GM18520 (cell line): ENCODE data around the gene PCYOX1L.
"Not testable (repeated sequence)": the region's sequence is repeated elsewhere in the genome, so short reads cannot be mapped to it uniquely, and the experiment has no call there.

Experiments
- ATAC-seq: cut with Tn5 transposase; IDR thresholded peaks from one replicate; pipeline ENCODE4 v1.9.1; 2021; ENCODE audit not compliant: unreplicated experiment

The PCYOX1L gene

DNA sequence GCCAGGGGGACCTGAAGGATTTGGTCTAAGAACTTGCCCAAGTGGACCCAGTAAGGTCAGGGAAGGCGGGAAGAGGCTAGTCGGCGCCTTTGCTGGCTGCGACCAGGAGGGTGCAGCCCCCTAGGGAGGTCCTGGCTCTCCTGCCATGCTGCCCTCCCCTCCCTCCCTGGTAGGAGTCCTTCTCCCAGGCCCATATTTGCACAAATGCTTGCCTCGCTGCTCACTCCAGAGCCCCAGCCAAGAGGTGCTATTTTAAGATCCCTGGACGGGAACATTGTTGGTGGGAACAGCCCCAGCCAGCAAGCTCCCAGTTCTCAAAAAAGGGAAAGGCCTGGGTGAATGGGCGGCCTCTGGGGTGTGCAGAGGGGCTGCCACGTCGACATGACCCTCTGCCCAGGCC is 25.6 kb downstream of the PCYOX1L start:
- ATAC-seq, result no peak

DNA sequence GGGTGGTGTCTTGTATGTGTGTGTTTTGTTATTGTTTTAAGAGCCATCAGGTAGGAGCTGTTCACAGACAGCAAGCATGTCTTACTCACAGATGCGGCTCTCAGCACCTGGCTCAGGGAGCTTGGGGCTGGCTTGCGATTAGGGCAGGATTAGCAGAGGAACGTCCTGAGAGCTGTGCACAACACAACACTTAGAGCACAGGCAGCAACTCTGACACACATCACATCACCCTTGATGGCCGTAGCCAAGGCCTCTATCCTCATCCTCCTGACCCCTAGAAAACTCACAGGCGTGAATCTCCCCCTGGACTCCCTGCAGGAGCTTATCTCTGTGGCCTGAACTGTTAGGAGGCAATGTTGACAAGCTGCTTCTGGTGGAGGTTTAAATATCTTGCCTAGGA is 28.3 kb downstream of the PCYOX1L start:
- ATAC-seq, result no peak

DNA sequence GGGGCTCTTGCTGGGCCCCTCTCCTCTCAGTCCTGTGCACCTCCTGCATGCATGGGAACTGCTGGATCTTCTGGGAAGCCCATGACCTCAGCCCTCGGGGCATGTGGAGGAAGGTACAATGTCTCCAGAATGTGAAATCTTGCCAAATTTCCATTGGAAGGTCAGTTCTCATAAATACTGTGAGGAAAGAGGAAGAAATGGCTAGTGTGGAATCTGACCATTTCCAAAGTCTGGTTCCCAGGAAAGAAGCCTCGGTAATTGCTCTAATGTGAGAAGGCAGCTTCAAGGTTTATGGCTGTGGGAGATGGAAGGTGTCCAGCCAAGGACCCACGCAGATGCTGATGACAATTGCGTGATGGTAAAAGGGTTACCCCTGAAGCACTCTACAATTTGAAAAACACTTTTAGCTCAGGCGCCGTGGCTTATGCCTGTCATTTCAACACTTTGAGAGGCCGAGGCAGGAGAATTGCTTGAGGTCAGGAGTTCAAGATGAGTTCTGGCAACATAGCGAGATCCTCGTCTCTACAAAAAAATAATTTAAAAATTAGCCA is 29.3 kb downstream of the PCYOX1L start:
- ATAC-seq, result no peak

DNA sequence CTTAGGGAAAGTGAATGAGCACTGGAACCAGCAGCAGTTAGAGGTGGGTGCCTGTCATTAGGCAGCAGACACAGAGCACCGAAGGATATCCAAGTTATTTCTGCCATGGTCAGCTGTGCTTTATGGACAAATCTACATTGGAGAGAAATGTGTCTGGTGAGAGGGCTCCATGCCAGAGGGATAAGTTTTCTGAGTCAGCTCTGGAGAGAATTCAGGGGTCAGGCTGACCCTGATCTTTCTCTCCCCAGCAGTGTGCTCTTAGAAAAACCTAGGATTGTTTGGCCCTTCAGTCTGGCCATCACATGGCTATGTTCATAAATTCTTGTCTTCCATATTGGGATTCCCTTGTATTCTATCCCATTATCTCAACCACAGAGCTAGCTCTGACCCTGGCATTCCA is 30.1 kb downstream of the PCYOX1L start:
- ATAC-seq, result no peak

DNA sequence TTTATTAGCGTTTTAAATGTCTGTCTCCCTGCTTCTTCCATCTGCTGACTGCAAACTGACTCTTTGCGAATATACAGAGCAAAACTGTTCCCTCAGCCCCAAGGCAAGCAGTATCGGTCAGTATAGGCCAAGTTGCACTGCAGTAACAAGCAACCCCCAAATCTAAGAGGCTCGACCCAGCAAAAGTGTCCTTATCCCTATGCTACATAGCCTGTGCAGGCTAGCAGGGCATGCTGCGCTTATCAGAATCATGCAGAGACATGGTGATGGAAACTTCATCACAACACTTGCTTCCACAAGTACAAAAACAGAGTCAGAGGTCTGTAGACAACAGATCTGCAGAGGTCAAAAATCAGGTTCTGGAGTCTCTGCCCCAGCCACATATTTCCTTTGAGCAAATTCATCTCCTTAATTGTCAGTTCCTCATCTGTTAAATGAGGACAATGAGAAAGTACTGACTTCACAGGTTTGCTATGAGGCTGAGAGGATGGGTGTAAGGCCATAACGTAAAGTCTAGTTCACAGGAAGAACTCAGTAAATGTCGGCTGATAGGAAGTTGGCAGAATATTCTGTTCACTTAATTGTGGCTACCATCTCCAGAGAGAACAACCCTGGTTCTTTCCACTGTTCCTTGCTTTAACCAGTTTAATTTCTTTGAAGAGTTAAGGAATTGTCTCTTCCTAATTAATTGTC is 30.8 kb downstream of the PCYOX1L start:
- ATAC-seq, result no peak

DNA sequence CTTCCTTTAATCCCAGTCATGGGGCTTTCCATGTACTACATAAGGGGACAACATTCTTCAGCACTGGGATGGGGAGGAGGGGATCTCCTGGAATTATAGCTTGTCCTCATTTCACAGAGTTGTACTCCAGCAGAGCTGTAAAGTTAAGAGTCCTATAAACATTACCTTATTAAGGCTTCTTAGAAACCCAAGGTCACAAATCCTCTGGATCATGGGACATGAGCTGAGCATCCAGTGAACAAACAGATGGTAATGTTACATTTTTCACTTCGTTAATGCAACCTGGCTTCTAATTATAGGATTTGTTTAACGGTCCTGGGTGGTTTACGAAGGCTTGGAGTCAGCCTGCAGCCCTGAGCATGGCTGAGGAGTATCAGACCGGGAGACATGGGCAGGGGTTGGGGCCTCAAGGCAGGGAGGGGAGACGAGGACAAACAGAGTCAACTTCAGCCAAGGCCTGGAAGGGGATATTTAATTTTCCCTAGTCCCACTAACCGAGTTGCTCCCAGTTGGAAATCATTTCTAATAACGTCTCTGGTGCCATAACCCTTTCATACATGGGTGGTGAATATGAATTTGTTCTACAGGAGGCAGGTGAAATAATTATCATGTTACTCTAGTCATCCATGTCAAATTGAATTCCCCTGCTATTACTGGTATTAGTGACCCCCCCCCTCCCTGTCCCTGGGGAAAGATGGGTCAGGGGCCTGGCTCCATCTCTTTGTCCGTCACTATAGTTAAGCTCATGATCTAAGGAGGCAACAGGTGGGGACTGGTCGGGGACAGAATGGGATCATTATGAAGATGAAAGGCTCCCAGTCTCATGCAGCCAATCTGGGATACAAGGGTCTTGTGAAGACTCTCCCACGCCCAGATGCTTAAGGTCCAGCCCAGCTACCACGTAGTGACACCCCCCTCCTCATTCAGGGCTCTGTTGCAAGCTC is 32.0 kb downstream of the PCYOX1L start:
- ATAC-seq, result no peak

DNA sequence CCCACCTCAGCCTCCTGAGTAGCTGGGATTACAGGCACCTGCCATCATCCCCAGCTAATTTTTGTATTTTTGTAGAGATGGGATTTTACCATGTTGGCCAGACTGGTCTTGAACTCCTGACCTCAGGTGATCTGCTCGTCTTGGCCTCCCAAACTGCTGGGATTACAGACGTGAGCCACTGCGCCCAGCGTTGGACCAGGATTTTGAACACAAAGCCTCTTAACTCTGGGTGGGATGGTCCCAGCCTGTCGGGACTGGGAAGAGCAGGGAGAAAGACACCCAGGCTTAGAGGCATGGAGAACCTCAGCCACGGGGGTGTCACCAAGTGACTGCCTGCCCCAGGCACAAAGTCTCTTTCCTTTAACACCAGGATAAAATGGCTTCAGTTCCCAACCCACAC is 33.2 kb downstream of the PCYOX1L start:
- not testable (repeated sequence) for ATAC-seq

DNA sequence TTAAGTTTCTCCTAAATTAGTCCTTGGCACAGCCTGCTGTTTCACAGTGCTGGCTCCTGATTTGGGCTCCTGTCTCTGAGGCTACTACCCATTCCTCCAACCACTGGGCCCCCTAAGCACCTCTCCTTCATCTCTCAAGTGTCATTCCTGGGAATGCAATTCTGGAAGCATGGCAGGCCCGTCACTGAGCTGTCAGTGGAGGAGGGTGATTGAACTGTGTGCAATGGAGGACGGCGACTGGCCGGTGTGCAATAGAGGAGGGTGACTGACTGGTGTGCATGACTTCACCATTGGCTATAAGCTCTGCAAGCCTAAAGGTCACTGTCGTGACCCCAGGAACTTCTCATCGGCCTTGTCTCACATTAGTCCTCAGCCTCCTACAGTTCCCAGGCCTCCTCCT is 33.7 kb downstream of the PCYOX1L start:
- no peak for ATAC-seq

DNA sequence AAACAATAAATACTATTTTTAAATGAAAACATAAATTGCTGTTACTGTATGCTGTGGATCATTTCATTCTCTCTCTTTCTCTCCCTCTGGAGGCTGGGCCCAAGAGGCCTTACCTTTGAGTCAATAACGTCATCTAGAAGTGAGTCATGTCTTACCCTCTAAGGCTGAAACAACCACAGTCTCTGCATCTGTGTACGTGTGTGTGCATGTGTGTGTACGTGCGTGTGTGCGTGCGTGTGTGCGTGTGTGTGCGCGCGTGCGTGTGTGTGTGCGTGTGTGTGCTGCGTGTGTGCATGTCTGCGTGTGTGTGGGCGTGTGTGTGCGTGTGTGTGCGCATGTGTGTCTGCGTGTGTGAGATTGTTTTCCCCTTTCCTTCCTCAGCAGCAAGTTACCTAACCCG is 34.9 kb downstream of the PCYOX1L start:
- ATAC-seq, result no peak

DNA sequence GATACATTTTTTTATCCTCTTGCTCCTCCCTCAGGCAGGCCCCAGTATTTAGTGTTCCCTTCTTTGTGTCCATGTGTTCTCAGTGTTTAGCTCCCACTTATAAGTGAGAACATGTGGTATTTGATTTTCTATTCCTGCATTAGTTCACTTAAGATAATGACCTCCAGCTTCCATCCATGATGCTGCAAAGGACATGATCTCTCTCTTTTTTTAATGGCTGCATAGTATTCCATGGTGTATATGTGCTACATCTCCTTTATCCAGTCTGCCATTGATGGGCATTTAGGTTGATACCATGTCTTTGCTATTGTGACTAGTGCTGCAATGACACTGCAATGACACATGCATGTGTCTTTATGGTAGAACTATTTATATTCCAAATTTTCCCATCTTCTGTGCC is 37.1 kb downstream of the PCYOX1L start:
- ATAC-seq, result not testable (repeated sequence)

DNA sequence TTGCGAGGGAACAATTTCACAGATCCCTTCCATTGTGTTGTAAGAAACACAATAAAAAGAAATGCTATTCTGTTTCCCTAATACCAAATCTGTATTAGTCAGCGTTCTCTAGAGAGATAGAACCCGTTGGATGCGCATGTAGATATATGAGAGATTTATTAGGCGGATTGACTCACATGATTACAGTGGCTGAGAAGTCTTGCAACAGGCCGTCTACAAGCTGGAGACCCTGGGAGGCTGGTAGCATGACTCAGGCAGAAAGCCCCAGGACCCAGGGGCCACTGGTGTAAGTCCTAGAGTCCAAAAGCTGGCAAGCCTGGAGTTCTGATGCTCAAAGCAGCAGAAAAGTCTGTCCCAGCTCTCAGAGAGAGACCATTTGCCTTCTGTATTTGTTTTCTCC is 39.7 kb downstream of the PCYOX1L start:
- no peak for ATAC-seq

DNA sequence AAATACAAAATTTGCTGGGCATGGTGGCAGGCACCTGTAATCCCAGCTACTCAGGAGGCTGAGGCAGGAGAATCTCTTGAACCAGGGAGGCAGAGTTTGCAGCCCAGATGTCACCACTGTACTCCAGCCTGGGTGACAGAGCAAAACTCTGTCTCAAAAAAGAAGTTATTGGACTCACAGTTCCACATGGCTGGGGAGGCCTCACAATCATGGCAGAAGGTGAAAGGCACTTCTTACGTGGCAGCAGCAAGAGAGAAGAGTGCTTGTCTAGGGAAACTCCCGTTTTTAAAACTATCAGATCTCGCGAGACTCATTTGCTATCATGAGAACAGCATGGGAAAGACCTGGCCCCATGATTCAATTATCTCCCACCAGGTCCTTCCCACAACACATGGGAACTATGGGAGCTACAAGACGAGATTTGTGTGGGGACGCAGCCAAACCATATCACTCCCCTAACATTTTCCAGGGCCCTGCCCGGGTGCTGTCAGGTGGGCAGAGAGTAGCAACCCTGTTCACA is 41.0 kb downstream of the PCYOX1L start:
- ATAC-seq, result not testable (repeated sequence)

DNA sequence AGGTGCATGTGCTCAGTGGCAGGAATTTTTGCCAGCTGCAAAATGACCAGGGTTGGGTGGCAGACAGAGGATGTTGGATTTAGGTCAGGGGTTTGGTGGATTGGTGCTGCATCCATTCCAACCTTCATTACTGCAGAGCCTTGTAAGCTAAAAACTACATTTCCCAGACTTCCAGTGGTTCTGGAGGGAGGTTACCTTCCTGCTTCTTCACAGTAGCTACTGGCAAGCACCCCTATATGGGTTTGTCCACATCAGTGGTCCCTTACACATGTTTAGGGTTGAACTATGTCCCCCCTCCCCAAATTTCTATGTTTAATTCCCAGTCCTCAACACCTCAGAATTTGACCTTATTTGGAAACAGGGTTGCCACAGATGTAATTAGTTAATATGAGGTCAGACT is 41.9 kb downstream of the PCYOX1L start:
- no peak for ATAC-seq

DNA sequence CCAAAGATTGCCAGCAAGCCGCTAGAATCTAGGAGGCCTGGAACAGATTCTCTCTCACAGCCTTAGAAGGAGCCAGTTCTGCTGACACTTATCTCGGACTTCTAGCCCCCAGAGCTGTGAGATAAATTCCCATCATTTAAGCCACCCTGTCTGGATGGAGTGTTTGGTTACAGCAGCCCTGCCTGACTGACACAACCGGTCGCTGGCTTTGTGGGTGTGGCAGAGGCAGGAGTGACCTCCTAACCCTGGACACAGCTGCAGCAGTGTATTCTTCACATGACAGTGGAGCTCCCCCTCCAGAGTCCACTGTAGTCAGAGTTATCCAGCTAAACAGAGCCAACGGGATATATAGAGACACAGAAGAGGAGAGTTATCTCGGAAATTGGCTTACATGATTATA is 42.5 kb downstream of the PCYOX1L start:
- no peak for ATAC-seq

DNA sequence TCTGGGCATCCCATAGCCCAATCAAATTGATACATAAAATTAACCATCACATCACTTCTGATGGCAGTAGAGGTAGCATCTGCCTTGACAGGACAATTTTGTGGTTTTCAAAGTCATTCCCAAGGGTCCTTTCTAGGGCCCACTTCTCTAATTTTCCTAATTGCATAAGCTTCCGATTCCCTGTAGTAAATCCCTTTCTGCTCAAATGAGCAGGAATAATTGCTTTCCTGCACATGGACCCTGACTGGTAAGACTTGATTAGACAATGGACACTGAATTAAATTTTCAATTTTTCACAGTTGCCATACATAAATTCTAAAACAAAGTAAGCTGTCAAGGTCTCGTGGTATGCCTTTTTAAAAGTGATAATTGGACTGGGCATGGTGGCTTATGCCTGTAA is 43.2 kb downstream of the PCYOX1L start:
- ATAC-seq, result no peak

DNA sequence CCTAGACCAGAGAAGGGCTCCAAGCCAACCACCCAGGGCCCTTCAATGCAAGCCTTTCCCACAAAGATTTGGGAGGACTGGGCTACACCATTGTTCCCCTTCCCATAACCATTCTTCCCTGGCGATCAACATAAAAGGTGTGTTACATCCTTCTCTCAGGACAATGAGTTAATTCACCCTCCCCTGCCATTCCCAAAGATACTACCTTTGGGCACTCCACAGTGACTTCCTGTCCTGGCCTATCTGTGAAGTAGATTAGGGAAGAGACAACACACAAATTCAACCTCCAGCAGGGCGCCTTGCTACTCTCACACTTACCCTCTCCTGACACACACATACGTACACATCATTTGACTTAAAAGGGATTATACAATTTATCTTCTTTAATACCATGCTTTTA is 44.4 kb downstream of the PCYOX1L start:
- ATAC-seq, result no peak

DNA sequence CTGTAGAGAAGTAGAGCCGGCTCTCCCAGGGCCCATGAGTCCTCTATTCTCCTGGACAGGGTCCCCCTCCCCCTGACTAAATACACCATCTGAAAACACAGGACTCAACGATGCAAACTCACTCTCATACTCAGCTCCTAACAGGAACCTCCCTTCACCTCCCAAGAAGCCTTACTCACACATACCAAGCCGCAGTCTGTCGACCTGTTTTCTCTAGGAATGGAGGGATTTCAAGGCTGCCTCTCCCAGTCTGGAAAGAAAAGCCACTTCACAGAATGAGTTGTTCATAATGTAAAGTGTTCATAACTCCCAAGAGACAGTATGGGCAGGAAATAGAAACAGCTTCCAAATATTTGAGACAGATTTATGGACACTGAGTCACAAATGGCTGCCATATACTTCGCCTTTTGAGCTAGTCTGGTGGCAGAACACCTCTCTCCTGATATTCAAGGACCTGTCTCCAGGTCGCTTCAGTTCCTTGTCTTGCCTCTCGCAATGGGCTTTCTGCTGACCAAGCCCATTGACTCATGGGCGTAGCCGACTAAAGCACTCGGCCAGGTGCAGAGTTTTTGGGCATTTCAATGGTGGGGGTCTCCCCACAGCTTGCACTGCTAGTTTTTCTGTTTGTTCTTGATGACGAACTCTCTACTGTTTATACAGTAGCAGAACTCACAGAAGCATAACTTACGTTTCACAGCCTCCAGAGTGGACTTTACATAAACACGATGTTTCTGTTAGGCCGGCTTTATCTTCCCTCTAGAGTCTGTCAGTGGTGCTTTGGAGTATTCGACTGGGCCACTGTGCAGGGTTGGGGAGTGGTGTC is 46.3 kb downstream of the PCYOX1L start:
- no peak for ATAC-seq

DNA sequence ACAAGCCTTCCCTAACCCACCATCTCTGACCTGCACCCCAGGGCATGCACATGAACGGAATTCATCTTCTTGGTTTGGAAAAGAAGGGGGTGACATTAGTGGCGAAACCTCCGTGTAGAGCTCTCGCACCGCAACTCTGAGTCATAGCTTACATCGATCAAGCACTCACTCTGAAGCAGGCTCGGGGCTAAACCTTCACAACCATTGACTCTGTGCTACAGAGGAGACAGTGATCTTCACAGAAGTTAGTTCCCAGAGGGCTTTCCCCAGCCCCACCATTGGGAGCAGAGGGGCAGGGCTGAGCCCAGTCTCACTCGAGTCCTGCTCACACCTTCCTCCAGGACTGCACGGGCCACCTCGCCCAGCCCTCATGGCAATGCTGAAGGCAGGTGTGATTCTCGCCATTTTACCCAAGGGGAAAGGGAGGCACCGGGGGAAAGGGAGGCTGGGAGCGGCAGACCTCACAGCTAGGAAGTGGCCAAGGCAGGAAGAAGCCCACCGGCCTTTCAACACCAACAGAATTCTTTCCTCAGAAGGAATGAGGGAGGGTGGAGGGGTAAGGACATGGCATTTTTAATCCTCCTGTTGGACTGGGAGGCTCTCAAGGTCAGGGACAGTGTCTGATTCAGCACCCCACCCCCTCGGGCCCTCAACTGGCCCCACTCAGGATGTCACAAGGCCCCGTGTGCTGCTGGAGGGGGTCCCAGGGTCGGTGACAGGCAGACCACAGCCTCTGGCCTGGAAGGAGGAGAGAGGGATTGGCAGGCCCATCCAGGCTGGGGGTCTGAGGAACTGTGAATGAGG is 47.1 kb downstream of the PCYOX1L start:
- ATAC-seq, result no peak

DNA sequence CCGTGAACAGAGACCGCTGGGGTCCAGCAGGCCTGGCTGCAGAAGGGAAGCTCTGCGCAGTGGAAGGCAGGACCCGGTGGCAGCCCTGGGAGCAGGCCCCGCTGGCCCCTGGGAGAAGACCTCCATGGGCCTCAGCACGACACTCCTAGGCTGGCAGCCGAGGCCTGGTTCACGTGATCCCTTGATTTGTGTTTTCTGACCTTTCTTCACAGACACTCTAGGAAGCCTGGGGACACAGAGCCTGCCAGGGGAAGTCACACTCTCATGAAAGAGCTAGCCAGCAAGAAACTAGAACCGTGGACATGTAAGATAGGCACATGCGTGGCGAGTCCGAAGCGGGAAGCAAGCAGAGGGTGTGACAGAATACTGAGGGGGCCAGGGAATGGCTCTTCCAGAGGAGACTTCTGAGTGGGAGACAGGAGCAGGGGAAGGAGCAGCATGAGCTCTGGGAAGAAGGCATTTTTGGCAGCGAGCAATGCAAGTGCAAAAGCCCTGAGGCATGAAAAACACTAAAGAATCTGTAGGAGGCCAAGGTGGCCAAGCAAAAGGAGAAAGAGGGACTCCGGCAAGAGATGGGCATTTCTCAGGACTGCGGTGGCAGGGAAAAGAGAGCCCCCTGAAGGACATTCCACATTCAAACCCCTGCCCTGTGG is 47.8 kb downstream of the PCYOX1L start:
- ATAC-seq, result no peak
